KMS-11 (cell line): ENCODE results near the gene CFAP97D2.

Source experiments
- H2AFZ ChIP-seq: fragments of 200-600 bp; sonication (generic); 2 replicates; pipeline ENCODE4 v1.6.1; 2016; ENCODE audit warnings: antibody characterized with exemption, mixed run types, low read depth
- H3K27ac ChIP-seq: fragments of 200-600 bp; sonication (generic); 2 replicates; pipeline ENCODE4 v1.6.1; 2016; ENCODE audit warnings: mild to moderate bottlenecking, mixed run types
- H3K27me3 ChIP-seq: fragments of 200-600 bp; sonication (generic); 2 replicates; pipeline ENCODE4 v1.6.1; 2017; ENCODE audit warnings: mild to moderate bottlenecking, low read depth, mixed run types, moderate library complexity; ENCODE audit not compliant: insufficient read depth
- H3K36me3 ChIP-seq: fragments of 200-600 bp; sonication (generic); 2 replicates; pipeline ENCODE4 v1.6.1; 2017; ENCODE audit warnings: mild to moderate bottlenecking, mixed run types; ENCODE audit not compliant: insufficient read depth
- H3K4me1 ChIP-seq: fragments of 200-600 bp; sonication (generic); 2 replicates; pipeline ENCODE4 v1.6.1; 2016; ENCODE audit warnings: mild to moderate bottlenecking, low read depth, mixed run types; ENCODE audit not compliant: poor library complexity, severe bottlenecking
- H3K4me2 ChIP-seq: fragments of 200-600 bp; sonication (generic); 2 replicates; pipeline ENCODE4 v1.7.0; 2016; ENCODE audit warnings: mild to moderate bottlenecking, mixed run types
- H3K4me3 ChIP-seq: fragments of 200-600 bp; sonication (generic); IDR thresholded peaks from 2 replicates; pipeline ENCODE4 v1.6.1; 2017; ENCODE audit warnings: low read depth, low read length, mixed read lengths; ENCODE audit not compliant: insufficient read depth
- H3K79me2 ChIP-seq: fragments of 200-600 bp; sonication (generic); 2 replicates; pipeline ENCODE4 v1.6.1; 2016; ENCODE audit warnings: low read depth, mixed run types; ENCODE audit not compliant: insufficient read depth
- H3K9ac ChIP-seq: fragments of 200-600 bp; sonication (generic); 2 replicates; pipeline ENCODE4 v1.6.1; 2016; ENCODE audit warnings: mild to moderate bottlenecking, mixed run types
- H4K20me1 ChIP-seq: fragments of 200-600 bp; sonication (generic); 2 replicates; pipeline ENCODE4 v1.6.1; 2016; ENCODE audit warnings: mild to moderate bottlenecking, mixed run types; ENCODE audit not compliant: insufficient read depth
- CTCF ChIP-seq: fragments of 200-600 bp; sonication (generic); conservative IDR thresholded peaks from 2 replicates; pipeline ENCODE4 v1.6.1; 2017; ENCODE audit warnings: low read depth, mild to moderate bottlenecking, antibody characterized with exemption, low read length, moderate library complexity, mixed read lengths

The CFAP97D2 gene

GRCh38 chr13:114134944-114135610 is 44.0 kb upstream of the CFAP97D2 start:
- Histone ChIP-seq H3K79me2 (no peaks in the 10 kb centered on the region), H3K9ac (no peak overlapping the region), H4K20me1 (no peaks in the 10 kb centered on the region), H3K4me1 (no peaks in the 10 kb centered on the region), H3K27ac (no peak overlapping the region), H3K27me3 (peaks cover 10% of the 10 kb centered on the region), H3K4me3 (no peak overlapping the region), H2AFZ (no peak overlapping the region), H3K4me2 (no peak overlapping the region), H3K36me3 (no peaks in the 10 kb centered on the region)
- TF ChIP-seq CTCF, result no peak

DNA sequence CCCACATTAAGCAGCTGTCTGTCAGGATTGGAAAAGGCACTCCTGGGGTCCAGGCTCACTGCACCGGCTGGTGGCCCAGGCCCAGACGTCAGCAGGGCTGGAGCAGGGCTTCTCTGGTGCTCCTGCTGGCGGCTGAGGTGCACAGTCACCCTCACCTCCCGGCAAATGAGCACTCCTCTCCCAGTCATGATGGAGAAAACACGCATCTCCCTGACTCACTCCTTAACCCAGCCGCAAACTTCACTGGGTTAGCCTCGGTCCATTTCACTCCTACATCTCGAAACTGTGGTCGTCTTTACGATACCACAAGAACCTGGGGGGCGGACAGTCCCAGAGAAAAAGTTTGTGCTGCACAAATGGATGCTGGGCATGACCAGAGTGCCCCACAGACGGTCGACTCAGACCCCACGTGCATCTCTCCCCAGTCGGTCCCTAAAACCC is 43.3 kb upstream of the CFAP97D2 start:
- Histone ChIP-seq H2AFZ (no peak overlapping the region), H3K4me2 (no peak overlapping the region), H4K20me1 (no peaks in the 10 kb centered on the region), H3K4me1 (no peaks in the 10 kb centered on the region), H3K36me3 (no peaks in the 10 kb centered on the region), H3K9ac (no peak overlapping the region), H3K27ac (no peak overlapping the region), H3K27me3 (peaks cover 10% of the 10 kb centered on the region), H3K79me2 (no peaks in the 10 kb centered on the region), H3K4me3 (no peak overlapping the region)
- TF ChIP-seq CTCF, result no peak

- Histone ChIP-seq H4K20me1 (no peaks in the 10 kb centered on the region), H3K36me3 (no peaks in the 10 kb centered on the region), H3K27ac (no peak overlapping the region), H2AFZ (no peak overlapping the region), H3K79me2 (no peaks in the 10 kb centered on the region), H3K4me3 (no peak overlapping the region), H3K4me1 (no peaks in the 10 kb centered on the region), H3K27me3 (peaks cover 2% of the 10 kb centered on the region; the same call in 1 of the 2 replicates), H3K4me2 (no peak overlapping the region), H3K9ac (no peak overlapping the region)
- no peak for TF ChIP-seq CTCF
Measured at GRCh38 chr13:114136576-114136975, 42.5 kb upstream of the CFAP97D2 start.

DNA sequence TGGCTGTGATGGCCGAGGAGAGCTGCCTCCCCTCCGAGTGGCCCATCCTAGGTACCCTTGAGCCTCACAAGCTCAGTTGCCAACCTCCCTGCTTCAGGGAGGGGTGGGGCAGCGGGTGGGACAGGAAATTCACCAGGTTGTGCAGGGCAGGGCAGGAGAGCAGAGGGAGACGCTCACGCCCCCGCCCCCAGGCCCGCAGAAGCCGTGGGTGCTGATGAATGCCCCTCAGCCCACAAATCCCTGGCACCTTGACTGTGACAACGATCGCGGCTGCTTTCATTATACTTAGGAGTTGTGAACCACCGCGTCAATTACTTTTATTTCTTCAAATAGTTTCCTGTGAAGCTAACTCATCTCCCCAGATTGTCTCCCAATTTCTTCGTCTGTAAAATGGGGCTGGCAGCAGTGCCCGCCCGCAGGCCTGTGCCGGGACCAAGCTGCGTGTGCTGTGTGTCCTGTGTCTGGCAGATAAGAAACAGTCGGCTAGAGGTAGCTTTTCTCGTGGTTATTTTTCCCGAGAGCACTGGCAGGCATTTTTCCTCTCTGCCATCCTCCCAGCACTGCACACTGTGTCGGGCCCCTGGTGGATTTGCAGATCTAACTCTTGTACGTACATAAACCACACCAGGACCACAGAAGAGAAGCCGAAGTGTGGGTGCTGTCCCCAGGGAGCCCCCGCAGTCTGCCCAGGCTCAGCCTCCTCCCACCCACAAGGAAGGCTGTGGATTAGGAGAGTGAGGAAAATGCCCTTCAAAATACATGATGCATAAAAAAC is 38.7 kb upstream of the CFAP97D2 start:
- H3K9ac ChIP-seq, result no peak overlapping the region
- H3K4me2 ChIP-seq, result no peak overlapping the region
- no peaks in the 10 kb centered on the region for H3K4me1 ChIP-seq

More for the DNA sequence above, 38.7 kb upstream of the CFAP97D2 start:
- H3K36me3 ChIP-seq, result no peaks in the 10 kb centered on the region
- no peak overlapping the region for H3K27ac ChIP-seq
- no peaks in the 10 kb centered on the region for H3K79me2 ChIP-seq
- TF ChIP-seq CTCF, result no peak
- no peak overlapping the region for H3K4me3 ChIP-seq
- no peaks in the 10 kb centered on the region for H4K20me1 ChIP-seq
- H2AFZ ChIP-seq, result no peak overlapping the region
- no peaks in the 10 kb centered on the region for H3K27me3 ChIP-seq
